ENCODE data around the gene CDC123.

The CDC123 gene

GRCh38 chr10:12241810-12242529 is 46.0 kb downstream of the CDC123 start:
- Histone ChIP-seq H3K4me3 (ENCODE audit: low read depth, low read length) (no peak overlapping the region), H3K36me3 (ENCODE audit: control insufficient read depth in 2 of 2, insufficient read depth in 1 of 2, low read length in 2 of 2) (peaks cover 52 to 70% of the 10 kb centered on the region in 2 experiments), H3K9me3 (ENCODE audit: control insufficient read depth, insufficient read depth, low read depth, low read length) (no peaks in the 10 kb centered on the region), H3K27ac (ENCODE audit: extremely low read depth, low read depth, low read length) (no peak overlapping the region), H3K4me1 (ENCODE audit: control insufficient read depth, insufficient read depth, low read length) (no peaks in the 10 kb centered on the region)
- CTCF ChIA-PET = interaction anchor here (0.7 kb wide), 2 partner anchors 118 to 470 kb away, joined by 3 read pairs; no protein-coding TSS in a partner anchor
- POLR2A ChIA-PET = no interaction called here
- no peak for TF ChIP-seq ZNF239 (tag by site-specific recombination; IDR thresholded peaks at IDR 0.05)
- no peak for TF ChIP-seq ZNF366 (tag by site-specific recombination; conservative IDR thresholded peaks at IDR 0.05)
- no peak for TF ChIP-seq ZNF146 (tag by site-specific recombination; IDR thresholded peaks at IDR 0.05)
- TF ChIP-seq ZNF529 (tag by site-specific recombination; IDR thresholded peaks at IDR 0.05; ENCODE audit: insufficient replicate concordance) = no peak
- no peak for TF ChIP-seq ZIC2 (tag by site-specific recombination; IDR thresholded peaks at IDR 0.05)
- TF ChIP-seq ZNF670 (tag by site-specific recombination; IDR thresholded peaks at IDR 0.05; ENCODE audit: low read depth) = no peak
- no peak for TF ChIP-seq GFI1B (tag by site-specific recombination; IDR thresholded peaks at IDR 0.05)
- no peak for TF ChIP-seq ZNF654 (tag by site-specific recombination; IDR thresholded peaks at IDR 0.05; ENCODE audit: low read depth)
- TF ChIP-seq ZNF521 (tag by site-specific recombination; IDR thresholded peaks at IDR 0.05) = no peak
- TF ChIP-seq KLF10 (tag by site-specific recombination; IDR thresholded peaks at IDR 0.05) = no peak
- no peak for TF ChIP-seq ZNF16 (tag by site-specific recombination; IDR thresholded peaks at IDR 0.05; ENCODE audit: low read depth)
- no peak for TF ChIP-seq ZNF248 (tag by site-specific recombination; IDR thresholded peaks at IDR 0.05)
- no peak for TF ChIP-seq ZNF596 (tag by site-specific recombination; IDR thresholded peaks at IDR 0.05)
- no peak for TF ChIP-seq ZNF791 (tag by site-specific recombination; IDR thresholded peaks at IDR 0.05)
- no peak for TF ChIP-seq ZNF843 (tag by site-specific recombination; IDR thresholded peaks at IDR 0.05)
- no peak for TF ChIP-seq KLF9 (tag by site-specific recombination; IDR thresholded peaks at IDR 0.05; ENCODE audit: low read depth)
- TF ChIP-seq ZNF302 (tag by site-specific recombination; IDR thresholded peaks at IDR 0.05; ENCODE audit: low read depth) = no peak
- no peak for TF ChIP-seq GLI2 (tag by site-specific recombination; IDR thresholded peaks at IDR 0.05; ENCODE audit: borderline replicate concordance, low read depth)
- TF ChIP-seq YY2 (tag by site-specific recombination; IDR thresholded peaks at IDR 0.05) = no peak

DNA sequence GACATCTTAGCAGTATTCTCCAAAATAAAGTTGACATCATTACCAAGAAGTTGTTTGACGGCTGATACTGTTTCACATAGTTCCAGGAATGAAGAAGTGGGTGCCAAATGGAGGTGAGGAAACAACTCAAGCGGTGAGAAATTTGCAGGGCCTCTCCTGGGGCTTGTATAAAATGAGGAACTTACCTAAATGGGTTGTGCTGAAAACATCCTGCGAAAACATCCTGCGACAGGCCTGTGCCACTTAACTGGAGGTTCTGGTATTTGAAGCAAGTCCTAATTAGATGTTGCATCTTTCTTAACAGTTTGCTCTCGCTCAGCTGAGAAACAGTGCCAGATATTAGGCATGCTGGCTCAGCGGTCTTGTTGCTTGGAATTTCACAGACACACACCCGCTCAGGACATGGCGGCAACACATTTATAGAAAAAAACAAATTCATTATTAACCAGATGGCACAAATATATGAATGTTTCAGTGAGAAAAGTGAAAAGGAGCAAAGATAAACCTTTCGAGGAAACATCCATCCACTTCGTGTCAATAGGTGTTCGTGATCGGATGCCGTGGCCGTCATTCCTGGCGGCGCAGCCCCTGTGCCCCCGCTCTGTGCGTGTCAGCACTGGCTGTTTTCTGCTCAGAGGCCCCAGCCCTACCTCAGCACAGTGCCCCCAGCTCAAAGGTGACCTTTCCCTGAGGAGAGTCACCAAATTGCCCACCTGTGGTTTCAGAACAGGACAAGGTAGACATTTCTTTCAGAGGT is 48.1 kb downstream of the CDC123 start:
- ChIA-PET POLR2A (no interaction called here), CTCF (no interaction called here)
- no peak overlapping the region for H3K4me3 ChIP-seq (ENCODE audit: low read depth, low read length)
- no peaks in the 10 kb centered on the region for H3K4me1 ChIP-seq (ENCODE audit: control insufficient read depth, insufficient read depth, low read length)
- peaks cover 36 to 61% of the 10 kb centered on the region in 2 experiments for H3K36me3 ChIP-seq (ENCODE audit: control insufficient read depth in 2 of 2, insufficient read depth in 1 of 2, low read length in 2 of 2)
- no peak for TF ChIP-seq ZNF239 (tag by site-specific recombination; IDR thresholded peaks at IDR 0.05)
- no peak for TF ChIP-seq ZNF138 (tag by site-specific recombination; IDR thresholded peaks at IDR 0.05; ENCODE audit: borderline replicate concordance)
- TF ChIP-seq ZNF416 (tag by site-specific recombination; IDR thresholded peaks at IDR 0.05) = no peak
- no peak for TF ChIP-seq ZNF571 (tag by site-specific recombination; IDR thresholded peaks at IDR 0.05)
- no peak for TF ChIP-seq ZNF692 (tag by site-specific recombination; IDR thresholded peaks at IDR 0.05)
- TF ChIP-seq ZFP69B (tag by site-specific recombination; IDR thresholded peaks at IDR 0.05) = no peak
- TF ChIP-seq ZNF223 (tag by site-specific recombination; IDR thresholded peaks at IDR 0.05) = no peak
- TF ChIP-seq, protein P1, sequence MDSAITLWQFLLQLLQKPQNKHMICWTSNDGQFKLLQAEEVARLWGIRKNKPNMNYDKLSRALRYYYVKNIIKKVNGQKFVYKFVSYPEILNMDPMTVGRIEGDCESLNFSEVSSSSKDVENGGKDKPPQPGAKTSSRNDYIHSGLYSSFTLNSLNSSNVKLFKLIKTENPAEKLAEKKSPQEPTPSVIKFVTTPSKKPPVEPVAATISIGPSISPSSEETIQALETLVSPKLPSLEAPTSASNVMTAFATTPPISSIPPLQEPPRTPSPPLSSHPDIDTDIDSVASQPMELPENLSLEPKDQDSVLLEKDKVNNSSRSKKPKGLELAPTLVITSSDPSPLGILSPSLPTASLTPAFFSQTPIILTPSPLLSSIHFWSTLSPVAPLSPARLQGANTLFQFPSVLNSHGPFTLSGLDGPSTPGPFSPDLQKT (IDR thresholded peaks at IDR 0.05; ENCODE audit: borderline replicate concordance, low read depth, low read length) = no peak
- TF ChIP-seq ZNF521 (tag by site-specific recombination; IDR thresholded peaks at IDR 0.05) = no peak
- TF ChIP-seq, protein P2, sequence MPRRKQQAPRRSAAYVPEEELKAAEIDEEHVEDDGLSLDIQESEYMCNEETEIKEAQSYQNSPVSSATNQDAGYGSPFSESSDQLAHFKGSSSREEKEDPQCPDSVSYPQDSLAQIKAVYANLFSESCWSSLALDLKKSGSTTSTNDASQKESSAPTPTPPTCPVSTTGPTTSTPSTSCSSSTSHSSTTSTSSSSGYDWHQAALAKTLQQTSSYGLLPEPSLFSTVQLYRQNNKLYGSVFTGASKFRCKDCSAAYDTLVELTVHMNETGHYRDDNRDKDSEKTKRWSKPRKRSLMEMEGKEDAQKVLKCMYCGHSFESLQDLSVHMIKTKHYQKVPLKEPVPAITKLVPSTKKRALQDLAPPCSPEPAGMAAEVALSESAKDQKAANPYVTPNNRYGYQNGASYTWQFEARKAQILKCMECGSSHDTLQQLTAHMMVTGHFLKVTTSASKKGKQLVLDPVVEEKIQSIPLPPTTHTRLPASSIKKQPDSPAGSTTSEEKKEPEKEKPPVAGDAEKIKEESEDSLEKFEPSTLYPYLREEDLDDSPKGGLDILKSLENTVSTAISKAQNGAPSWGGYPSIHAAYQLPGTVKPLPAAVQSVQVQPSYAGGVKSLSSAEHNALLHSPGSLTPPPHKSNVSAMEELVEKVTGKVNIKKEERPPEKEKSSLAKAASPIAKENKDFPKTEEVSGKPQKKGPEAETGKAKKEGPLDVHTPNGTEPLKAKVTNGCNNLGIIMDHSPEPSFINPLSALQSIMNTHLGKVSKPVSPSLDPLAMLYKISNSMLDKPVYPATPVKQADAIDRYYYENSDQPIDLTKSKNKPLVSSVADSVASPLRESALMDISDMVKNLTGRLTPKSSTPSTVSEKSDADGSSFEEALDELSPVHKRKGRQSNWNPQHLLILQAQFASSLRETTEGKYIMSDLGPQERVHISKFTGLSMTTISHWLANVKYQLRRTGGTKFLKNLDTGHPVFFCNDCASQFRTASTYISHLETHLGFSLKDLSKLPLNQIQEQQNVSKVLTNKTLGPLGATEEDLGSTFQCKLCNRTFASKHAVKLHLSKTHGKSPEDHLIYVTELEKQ (tag by site-specific recombination; IDR thresholded peaks at IDR 0.05; ENCODE audit: borderline replicate concordance) = no peak
- no peak overlapping the region for H3K27ac ChIP-seq (ENCODE audit: extremely low read depth, low read depth, low read length)
- H3K9me3 ChIP-seq (ENCODE audit: control insufficient read depth, insufficient read depth, low read depth, low read length) = no peaks in the 10 kb centered on the region

Measured in HEK293 (cell line).